Stimulated activated CD4-positive, alpha-beta T cell treated with anti-CD3 and anti-CD28 coated beads, Interleukin-12 subunit alpha, Interleukin-12 subunit beta, amount 100 ng/mL, for 48 hours (primary cell): ENCODE measurements around the gene SIRPG.
"Not testable (repeated sequence)": the region's sequence is repeated elsewhere in the genome, so short reads cannot be mapped to it uniquely, and the experiment has no call there.

Experiments used
- DNase-seq, 3 donors: peaks; one replicate each; pipeline ENCODE4 v3.0.0-alpha.2; 2020; ENCODE audit warnings: low read depth in 2 of 3, low spot score in 1 of 3

The SIRPG gene

DNA sequence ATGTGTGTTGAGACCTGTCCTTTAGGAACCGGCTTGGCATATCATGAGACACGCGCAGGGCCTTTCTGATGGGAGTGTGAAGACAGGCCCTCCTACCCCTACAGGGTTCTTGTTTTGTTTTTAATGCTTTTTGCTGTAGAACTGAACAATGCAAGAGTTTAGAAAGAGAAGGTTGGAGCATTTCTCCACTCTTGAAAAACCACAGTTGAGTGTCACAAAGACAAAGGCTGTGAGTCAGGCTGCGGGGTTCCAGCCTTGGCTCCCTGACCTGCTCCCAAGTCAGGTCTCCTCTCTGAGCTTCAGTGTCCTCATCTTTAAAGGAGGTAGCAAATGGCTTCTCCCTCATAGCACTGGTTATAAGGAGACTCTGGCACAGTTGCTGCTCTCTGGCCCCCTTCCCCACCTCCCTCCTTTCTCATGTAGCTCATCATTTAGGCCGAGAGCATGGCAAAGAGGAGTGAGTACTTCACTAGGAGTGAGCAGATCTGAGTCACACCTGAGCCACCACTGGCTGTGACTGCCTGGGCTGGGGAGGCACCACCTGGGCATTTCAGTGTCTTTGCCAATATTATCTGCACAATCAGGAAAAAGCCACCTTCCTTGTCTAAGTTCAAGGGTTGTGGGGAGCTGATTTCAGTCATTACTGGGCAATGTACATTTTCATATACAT is 48.8 kb downstream of the SIRPG start:
- DNase-seq, result not testable (repeated sequence)

DNA sequence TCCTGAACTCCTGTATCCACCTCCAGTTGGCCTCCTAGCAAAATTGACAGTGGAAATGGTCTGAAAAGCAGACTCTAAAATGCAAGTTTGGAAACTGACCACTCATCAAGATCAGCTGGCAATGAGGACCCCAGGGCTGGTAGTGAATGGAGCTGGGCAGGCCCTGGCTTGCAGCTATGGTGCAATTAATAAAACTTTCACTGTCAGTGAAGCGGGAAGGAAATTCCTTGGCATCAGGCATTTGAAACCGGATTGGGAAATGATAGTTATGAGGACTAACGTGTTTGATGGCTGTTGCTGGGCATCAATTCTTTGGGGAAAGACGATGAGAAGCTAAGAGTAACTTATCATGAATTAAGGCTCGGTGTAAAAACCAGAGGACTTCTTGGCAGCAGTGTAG is 56.8 kb downstream of the SIRPG start:
- no peak for DNase-seq

DNA sequence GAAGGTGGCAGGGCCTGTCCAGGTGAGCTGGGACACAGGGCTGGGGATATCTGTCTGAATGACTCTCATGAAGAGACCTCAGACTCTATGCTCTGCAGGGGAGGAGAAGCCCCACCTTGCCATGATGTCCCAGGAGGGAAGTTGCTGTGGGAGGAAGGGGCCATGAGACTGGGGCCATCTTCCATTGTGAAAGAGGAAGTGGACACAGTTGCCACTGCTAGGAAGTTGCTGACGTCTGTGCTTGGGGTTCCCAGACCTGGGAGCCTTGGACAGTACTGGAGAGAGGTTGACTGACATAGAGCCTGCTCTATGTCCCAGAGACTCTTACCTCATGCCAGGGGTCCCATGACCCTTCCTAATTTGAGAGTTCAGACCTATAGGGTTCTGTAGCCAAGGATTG is 62.2 kb downstream of the SIRPG start:
- no peak for DNase-seq

DNA sequence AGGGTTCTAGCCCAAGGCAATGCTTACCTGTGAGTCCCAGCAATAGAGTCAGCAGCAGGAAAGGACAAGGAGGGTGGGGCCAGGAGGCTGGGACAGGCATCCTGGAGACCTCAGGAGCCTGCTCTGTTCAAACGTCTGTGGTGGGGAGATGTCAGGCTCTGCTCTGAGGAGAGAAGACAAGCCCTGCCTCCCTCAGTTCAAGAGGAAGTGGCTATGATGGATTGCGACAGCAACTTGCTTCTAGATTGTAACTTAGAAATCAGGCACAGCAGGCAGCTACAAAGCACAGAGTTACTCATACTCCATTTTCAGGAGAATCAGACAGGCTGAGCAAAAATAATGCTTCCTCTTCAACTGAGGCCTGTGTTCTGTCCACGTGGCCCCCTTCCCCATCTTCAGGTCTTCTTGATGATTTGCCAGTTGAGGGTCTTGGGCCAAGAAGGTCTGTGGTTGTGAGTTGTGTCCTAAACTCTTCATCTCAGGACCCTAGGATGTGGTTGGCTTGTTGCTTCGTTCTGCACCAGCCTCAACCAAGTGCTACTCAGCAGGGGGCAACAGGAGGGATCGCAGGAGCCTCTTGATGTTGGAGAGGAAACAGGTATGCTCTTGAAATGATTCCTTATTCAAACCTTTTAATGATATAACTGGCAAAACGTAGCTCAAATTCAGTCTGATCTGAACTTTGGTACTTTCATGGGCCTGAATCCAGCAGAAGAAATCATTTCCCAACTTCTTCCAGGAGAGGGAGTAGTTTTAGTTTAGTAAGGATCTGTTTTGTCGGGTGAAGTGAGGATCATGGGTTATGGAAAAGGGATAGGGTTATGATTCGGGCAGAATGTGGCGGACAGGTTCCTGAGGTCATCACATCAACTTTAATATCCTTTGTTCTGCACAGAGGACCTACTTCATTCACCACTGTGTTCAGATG is 68.8 kb downstream of the SIRPG start:
- no peak for DNase-seq

DNA sequence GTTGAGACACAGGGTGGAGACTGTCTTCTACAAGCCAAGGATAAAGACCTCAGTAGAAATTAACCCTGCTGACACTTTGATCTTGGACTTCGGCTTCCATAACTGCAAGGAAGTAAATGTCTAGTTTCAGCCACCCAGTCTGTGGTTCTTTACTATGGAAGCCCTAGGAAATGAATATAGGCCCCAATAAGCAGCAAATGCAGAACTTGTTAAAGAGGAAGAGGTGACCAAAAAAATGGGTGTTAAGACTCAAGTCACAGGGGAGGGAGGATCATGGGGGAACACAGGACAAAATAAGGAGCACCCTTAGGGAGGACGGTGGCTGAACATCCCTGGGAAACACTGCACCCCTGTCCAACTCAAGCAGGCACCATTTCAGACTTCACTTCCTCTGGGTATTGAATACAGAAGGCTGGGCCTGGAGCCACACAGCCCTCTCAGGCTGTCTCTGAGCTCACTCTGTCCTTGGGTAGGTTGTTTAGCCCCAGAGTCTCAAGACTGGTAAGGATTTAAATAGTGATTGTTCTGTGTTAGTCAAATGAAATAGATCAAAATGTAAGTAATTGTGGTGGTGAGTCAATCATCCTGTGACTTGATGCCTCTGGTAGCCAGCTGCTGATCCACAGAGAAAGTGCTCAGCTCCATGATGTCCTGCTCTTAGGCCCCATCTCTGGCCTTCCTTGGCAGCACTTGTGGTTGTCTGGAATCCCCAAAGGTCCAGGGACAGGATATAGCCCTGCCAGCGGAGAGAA is 69.6 kb downstream of the SIRPG start:
- DNase-seq, result no peak

DNA sequence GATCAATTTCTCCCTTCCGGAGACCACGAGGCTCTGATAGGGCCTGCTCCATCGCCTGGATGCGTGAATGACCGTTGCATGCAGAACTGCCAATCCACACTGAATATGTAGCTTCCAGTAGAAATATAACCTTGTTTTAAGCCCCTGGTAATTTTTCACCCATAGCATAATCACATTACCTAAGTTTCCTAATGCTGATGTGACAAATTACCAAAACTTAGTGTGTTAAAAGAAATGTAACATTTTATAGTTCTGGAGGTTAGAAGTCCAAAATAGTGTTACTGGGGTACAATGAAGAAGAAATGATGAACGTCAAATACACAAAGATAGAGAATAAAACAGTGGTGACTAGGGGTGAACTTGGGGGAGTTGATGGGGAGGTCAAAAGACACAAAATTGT is 78.1 kb downstream of the SIRPG start:
- DNase-seq, result no peak
